H1 (cell line): ENCODE results near the gene APP. TPM values are rescaled to one million over a fixed set of nuclear protein-coding genes. Genes with fewer than 3 reads are reported as not detected.

Experiments
- BCL11A ChIP-seq, 2 experiments: IDR thresholded peaks; one replicate each; pipeline ENCODE4 v1.6.1; 2011; ENCODE audit warnings: low read depth in 2 of 2, low read length in 2 of 2, mild to moderate bottlenecking in 2 of 2
- CHD7 ChIP-seq: fragments of 300-600 bp; sonication (generic); IDR thresholded peaks from 2 replicates; pipeline ENCODE4 v1.7.1; 2012; ENCODE audit warnings: low read length, moderate library complexity, mild to moderate bottlenecking, inconsistent platforms; ENCODE audit not compliant: insufficient replicate concordance
- CREB1 ChIP-seq: IDR thresholded peaks from 2 replicates; pipeline ENCODE4 v1.6.1; 2012; ENCODE audit warnings: inconsistent platforms
- EGR1 ChIP-seq: IDR thresholded peaks from 2 replicates; pipeline ENCODE4 v1.6.1; 2011; ENCODE audit warnings: low read depth, low read length, borderline replicate concordance
- GABPA ChIP-seq: IDR thresholded peaks from 2 replicates; pipeline ENCODE4 v1.6.1; 2011; ENCODE audit warnings: mild to moderate bottlenecking, low read length, moderate library complexity, borderline replicate concordance; ENCODE audit not compliant: insufficient read depth
- KDM4A ChIP-seq: IDR thresholded peaks from one replicate; pipeline ENCODE4 v1.7.1; 2012; ENCODE audit warnings: low read depth, mild to moderate bottlenecking, moderate library complexity, low read length, inconsistent platforms; ENCODE audit not compliant: severe bottlenecking
- POLR2AphosphoS5 ChIP-seq: IDR thresholded peaks from 2 replicates; pipeline ENCODE4 v1.6.1; 2011; ENCODE audit warnings: low read depth, low read length
- RBBP5 ChIP-seq: IDR thresholded peaks from 2 replicates; pipeline ENCODE4 v1.7.1; 2012; ENCODE audit warnings: low read depth, mild to moderate bottlenecking, inconsistent platforms, low read length, moderate library complexity, borderline replicate concordance
- SRF ChIP-seq: IDR thresholded peaks from 2 replicates; pipeline ENCODE4 v1.6.1; 2011; ENCODE audit warnings: mild to moderate bottlenecking, low read depth, low read length, moderate library complexity
- ZNF274 ChIP-seq: IDR thresholded peaks from 2 replicates; pipeline ENCODE4 v1.7.0; 2012; ENCODE audit warnings: low read length, borderline replicate concordance; ENCODE audit errors: extremely low read depth
- polyA plus RNA-seq, 7 experiments: library from polyadenylated mRNA; depleted of rRNA in 3 of 7; stranded (reverse) in 5 of 7; unstranded in 2 of 7; fragments of >200 nt in 5 of 7; fragments of 200-250 nt in 2 of 7; gene quantifications; 1 replicate in 5 of 7; 2 replicates in 1 of 7; 4 replicates in 1 of 7; pipeline versions ENCODE4 v1.2.1 to v1.2.3, GENCODE V29; 2011 to 2013; ENCODE audit warnings: missing spikeins in 2 of 7, mixed read lengths in 2 of 7
- total RNA-seq: library from RNA; stranded (reverse); fragmentation: NEBNext Ultra II Directional; extraction: Animal tissue kit (Norgen Biotek cat#: 25700); gene quantifications from 2 replicates; pipeline ENCODE4 v1.2.1, GENCODE V29; 2021

The APP gene
- total and polyA plus RNA-seq, 2 of the 8 experiments (the other 6 are each of a cell fraction or from before 2014, with no cell fraction given), result 375 to 551 TPM

- TF ChIP-seq ZNF274 (no peak), CREB1 (no peak), CHD7 (no peak), POLR2AphosphoS5 (no peak), GABPA (no peak), BCL11A (IDR thresholded peaks at IDR 0.05; ENCODE audit: low read depth in 2 of 2, low read length in 2 of 2) (no peak), SRF (no peak), KDM4A (no peak), RBBP5 (no peak), EGR1 (no peak)
Observed at GRCh38 chr21:25999921-26000582, 170.5 kb downstream of the APP start (continued).
